HL-60 (cell line): ENCODE measurements around the gene KMT2E.

Experiments
- DNase-seq, 2 experiments: peaks; one replicate each; pipeline ENCODE4 v3.0.0-alpha.2; 2010 to 2020; ENCODE audit warnings: low read depth in 1 of 2, low spot score in 1 of 2
- H3K27ac ChIP-seq: fragments of 250-450 bp; sonication (Bioruptor Pico); replicated peaks from 2 replicates; pipeline ENCODE4 v1.5.1; 2020; ENCODE audit warnings: mild to moderate bottlenecking, moderate library complexity
- H3K27me3 ChIP-seq: fragments of 250-450 bp; sonication (Bioruptor Pico); 2 replicates; pipeline ENCODE4 v1.5.1; 2021; ENCODE audit warnings: mild to moderate bottlenecking, moderate library complexity; ENCODE audit not compliant: insufficient read depth, poor library complexity, severe bottlenecking
- H3K4me3 ChIP-seq: replicated peaks from 2 replicates; pipeline ENCODE4 v1.5.1; 2011; ENCODE audit warnings: mild to moderate bottlenecking, control low read depth, low read length; ENCODE audit not compliant: insufficient read depth
- GABPA ChIP-seq: IDR thresholded peaks from 2 replicates; pipeline ENCODE4 v1.6.1; 2012; ENCODE audit warnings: low read depth
- POLR2AphosphoS5 ChIP-seq: IDR thresholded peaks from 2 replicates; pipeline ENCODE4 v1.6.1; 2012; ENCODE audit warnings: low read depth
- SPI1 ChIP-seq: IDR thresholded peaks from 2 replicates; pipeline ENCODE4 v1.6.1; 2012; ENCODE audit warnings: low read depth, mild to moderate bottlenecking, borderline replicate concordance
- TF ChIP-seq, protein P1 (sequence below): IDR thresholded peaks from 2 replicates; pipeline ENCODE4 v1.6.1; 2012; ENCODE audit warnings: low read depth; ENCODE audit not compliant: insufficient replicate concordance
- TF ChIP-seq, protein P2 (sequence below): IDR thresholded peaks from one replicate; pipeline ENCODE4 v1.5.1; 2011; ENCODE audit warnings: low read length, control low read depth, inconsistent platforms; ENCODE audit not compliant: insufficient read depth

Gene KMT2E

DNA sequence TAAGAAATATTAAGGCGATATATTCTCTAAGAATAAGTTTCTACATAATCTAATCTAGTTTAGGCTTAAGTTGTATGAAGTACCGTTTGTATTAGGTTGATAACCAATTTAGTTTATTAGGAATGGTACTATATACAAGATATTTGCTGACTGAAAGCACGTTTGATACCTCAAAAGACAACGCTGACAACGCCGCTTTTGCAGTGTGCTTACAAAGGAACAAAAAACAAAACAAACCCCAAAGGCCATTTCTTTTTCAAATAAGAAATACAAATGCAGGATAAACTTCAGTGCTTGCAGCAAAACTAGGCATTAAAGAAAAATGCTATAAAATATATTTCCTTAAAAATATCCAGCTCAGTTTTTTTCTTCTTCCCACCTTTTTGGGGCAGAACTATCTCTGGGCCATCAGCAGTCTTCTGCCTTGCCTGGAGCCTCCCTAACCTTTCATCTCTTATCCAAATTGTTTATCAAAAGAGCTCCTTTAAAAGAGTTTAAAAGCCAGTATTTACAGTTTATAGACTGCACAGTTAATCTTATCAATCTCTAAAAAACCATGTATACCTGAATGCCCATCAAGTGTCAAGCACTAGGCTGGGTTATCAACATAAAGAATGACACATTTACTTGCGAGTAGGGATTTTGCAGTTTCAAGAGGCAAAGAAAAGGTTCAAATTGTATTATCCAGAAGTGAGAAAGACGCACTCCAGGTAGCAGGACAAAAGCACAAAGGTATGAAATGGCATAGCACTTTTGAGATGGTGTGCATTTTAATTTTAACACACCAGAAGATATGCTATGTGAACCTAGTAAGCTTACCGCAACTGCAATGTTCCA is 4.1 kb upstream of the KMT2E start:
- no peak for DNase-seq
- Histone ChIP-seq H3K27ac (peak overlapping the region; percentile 100), H3K4me3 (peak overlapping the region; percentile 61), H3K27me3 (no peaks in the 10 kb centered on the region)
- TF ChIP-seq, protein P1, sequence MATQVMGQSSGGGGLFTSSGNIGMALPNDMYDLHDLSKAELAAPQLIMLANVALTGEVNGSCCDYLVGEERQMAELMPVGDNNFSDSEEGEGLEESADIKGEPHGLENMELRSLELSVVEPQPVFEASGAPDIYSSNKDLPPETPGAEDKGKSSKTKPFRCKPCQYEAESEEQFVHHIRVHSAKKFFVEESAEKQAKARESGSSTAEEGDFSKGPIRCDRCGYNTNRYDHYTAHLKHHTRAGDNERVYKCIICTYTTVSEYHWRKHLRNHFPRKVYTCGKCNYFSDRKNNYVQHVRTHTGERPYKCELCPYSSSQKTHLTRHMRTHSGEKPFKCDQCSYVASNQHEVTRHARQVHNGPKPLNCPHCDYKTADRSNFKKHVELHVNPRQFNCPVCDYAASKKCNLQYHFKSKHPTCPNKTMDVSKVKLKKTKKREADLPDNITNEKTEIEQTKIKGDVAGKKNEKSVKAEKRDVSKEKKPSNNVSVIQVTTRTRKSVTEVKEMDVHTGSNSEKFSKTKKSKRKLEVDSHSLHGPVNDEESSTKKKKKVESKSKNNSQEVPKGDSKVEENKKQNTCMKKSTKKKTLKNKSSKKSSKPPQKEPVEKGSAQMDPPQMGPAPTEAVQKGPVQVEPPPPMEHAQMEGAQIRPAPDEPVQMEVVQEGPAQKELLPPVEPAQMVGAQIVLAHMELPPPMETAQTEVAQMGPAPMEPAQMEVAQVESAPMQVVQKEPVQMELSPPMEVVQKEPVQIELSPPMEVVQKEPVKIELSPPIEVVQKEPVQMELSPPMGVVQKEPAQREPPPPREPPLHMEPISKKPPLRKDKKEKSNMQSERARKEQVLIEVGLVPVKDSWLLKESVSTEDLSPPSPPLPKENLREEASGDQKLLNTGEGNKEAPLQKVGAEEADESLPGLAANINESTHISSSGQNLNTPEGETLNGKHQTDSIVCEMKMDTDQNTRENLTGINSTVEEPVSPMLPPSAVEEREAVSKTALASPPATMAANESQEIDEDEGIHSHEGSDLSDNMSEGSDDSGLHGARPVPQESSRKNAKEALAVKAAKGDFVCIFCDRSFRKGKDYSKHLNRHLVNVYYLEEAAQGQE, result no peak
- TF ChIP-seq GABPA (no peak), POLR2AphosphoS5 (no peak), SPI1 (no peak)
- TF ChIP-seq, protein P2, sequence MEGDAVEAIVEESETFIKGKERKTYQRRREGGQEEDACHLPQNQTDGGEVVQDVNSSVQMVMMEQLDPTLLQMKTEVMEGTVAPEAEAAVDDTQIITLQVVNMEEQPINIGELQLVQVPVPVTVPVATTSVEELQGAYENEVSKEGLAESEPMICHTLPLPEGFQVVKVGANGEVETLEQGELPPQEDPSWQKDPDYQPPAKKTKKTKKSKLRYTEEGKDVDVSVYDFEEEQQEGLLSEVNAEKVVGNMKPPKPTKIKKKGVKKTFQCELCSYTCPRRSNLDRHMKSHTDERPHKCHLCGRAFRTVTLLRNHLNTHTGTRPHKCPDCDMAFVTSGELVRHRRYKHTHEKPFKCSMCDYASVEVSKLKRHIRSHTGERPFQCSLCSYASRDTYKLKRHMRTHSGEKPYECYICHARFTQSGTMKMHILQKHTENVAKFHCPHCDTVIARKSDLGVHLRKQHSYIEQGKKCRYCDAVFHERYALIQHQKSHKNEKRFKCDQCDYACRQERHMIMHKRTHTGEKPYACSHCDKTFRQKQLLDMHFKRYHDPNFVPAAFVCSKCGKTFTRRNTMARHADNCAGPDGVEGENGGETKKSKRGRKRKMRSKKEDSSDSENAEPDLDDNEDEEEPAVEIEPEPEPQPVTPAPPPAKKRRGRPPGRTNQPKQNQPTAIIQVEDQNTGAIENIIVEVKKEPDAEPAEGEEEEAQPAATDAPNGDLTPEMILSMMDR, result no peak

DNA sequence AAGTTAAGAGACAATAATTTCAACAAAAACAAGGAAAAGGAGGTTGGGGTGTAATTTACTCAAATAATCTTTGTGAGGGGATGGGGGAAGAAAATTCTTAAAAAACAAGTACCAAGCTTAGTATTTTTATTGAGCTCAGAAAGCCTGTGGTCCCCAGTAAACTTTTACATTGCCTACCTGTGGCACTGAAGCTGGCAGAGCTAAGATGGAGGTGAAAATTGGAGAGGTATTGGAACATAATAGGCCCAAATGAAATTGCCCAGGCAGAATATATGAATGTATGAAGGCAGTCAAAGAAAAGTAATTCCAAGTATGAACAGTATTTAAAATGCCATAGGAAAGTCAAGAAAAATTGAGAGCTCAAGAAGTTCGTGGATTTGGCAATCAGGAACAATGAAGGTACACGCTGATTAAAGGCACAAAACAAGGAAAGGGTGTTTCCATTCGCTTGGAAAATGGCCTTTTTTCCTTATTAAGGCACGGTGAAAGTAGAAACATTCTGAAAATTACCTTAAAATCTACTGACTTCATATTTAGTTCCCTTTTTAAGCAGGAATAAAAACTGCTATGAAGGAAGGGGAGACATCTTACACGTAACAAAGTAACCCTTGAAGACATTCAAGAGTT is 3.4 kb upstream of the KMT2E start:
- no peak for DNase-seq
- Histone ChIP-seq H3K4me3 (peak overlapping the region; percentile 61), H3K27me3 (no peaks in the 10 kb centered on the region), H3K27ac (peak overlapping the region; percentile 100)
- TF ChIP-seq POLR2AphosphoS5, result no peak
- TF ChIP-seq, protein P1, result no peak
- TF ChIP-seq, protein P2, result no peak
- TF ChIP-seq SPI1, result no peak
- TF ChIP-seq GABPA, result no peak

DNA sequence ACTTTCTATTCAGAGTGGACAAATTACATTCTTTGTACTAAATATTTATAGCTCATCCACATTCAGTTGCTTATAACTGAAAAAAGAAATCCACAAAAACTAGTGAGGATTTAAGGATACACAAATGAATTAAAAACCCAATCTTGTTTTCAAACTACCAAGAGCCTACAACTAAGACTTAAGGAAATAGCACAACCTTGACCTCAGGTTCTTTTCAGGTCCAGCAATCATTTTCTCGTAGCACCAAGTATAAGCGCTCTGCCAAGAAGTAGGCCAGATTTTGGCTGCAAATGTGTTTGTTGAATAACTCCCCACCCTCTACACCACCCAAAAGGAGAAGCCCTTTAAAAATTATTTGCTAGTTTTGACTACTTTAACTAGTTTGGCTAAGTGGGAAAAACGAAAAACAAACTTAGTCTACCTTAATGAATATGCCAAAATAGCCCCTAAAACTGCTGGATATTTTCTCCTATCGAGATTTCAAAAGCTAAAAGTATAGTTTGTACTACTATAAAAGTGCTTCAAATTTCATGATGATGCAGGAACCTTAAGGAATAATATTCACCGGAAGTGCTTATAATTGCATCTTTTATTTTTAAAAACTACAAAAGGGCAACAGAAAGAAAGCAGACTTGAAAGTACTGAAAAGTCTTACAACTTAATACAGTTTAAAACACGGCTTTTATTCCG is 2.7 kb upstream of the KMT2E start:
- no peak for TF ChIP-seq POLR2AphosphoS5
- no peaks in the 10 kb centered on the region for H3K27me3 ChIP-seq
- peak overlapping the region; percentile 61 for H3K4me3 ChIP-seq
- DNase-seq, result no peak
- peak overlapping the region; percentile 100 for H3K27ac ChIP-seq

DNA sequence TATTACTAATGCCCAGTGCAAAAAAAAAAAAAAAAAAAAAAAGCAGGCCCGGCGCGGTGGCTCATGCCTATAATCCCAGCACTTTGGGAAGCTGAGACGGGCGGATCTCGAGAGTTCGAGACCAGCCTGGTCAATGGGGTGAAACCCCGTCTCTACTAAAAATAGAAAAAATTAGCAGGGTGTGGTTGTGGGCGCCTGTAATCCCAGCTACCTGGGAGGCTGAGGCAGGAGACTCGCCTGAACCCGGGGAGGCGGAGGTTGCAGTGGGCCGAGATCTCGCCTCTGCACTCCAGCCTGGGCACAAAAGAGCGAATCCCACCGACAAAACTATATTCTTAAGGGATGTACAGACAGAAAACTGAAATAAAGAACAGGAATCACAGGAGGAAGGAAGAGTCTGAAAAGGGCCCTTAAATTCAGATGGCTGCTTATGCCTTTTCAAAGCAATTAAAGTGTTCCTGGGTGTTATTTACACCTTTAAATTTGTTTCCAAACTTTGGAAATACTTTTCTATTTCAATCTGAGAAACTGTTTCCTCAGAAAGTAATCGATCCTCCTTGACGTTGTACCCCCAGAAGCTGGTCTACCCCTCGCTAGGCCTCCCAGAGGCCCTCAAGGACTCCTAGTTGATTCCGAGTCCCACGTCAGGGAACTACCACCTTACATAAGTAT is 2.0 kb upstream of the KMT2E start:
- Histone ChIP-seq H3K4me3 (peak overlapping the region; percentile 61), H3K27me3 (no peaks in the 10 kb centered on the region), H3K27ac (peak overlapping the region; percentile 100)
- TF ChIP-seq, protein P2, result no peak
- no peak for TF ChIP-seq GABPA
- TF ChIP-seq POLR2AphosphoS5, result no peak
- TF ChIP-seq, protein P1, result no peak
- no peak for TF ChIP-seq SPI1
- no peak for DNase-seq
